K562 (cell line): ENCODE results near the gene OR2V1.

Experiments
- LARP7 ChIP-seq: fragments of 450-650 bp; IDR thresholded peaks from 2 replicates; pipeline ENCODE4 v1.6.1; 2016
- MYC ChIP-seq, 2 experiments: fragments of 250-450 bp in 1 of 2; sonication (Bioruptor Pico) in 1 of 2; IDR thresholded peaks; 2 replicates each; pipeline versions ENCODE4 v1.5.1 to v1.6.1; 2012 to 2021; ENCODE audit warnings: low read depth in 2 of 2, borderline replicate concordance in 1 of 2, improper control_type of control experiment in 1 of 2, low read length in 1 of 2, mild to moderate bottlenecking in 1 of 2, moderate library complexity in 1 of 2
- RAD21 ChIP-seq, 2 experiments: fragments of 250-450 bp in 1 of 2; fragments of 450-650 bp in 1 of 2; sonication (Bioruptor Pico) in 1 of 2; formaldehyde crosslinking in 1 of 2; IDR thresholded peaks in 1 of 2; conservative IDR thresholded peaks in 1 of 2; 2 replicates each; pipeline versions ENCODE4 v1.4.0 to v1.8.0; 2020 to 2022; ENCODE audit warnings: mild to moderate bottlenecking in 2 of 2, moderate library complexity in 1 of 2
- SMAD1 ChIP-seq: fragments of 150-350 bp; IDR thresholded peaks from 2 replicates; pipeline ENCODE4 v1.6.1; 2014; ENCODE audit warnings: low read length, low read depth; ENCODE audit not compliant: partially characterized antibody
- TAF1 ChIP-seq: IDR thresholded peaks from 2 replicates; pipeline ENCODE4 v1.6.1; 2011; ENCODE audit warnings: mild to moderate bottlenecking, low read length, moderate library complexity; ENCODE audit not compliant: insufficient read depth, control insufficient read depth, severe bottlenecking; ENCODE audit errors: extremely low read depth
- ZNF174 ChIP-seq: fragments of 250-450 bp; sonication (Bioruptor Pico); IDR thresholded peaks from 2 replicates; pipeline ENCODE4 v1.4.0; 2020; ENCODE audit warnings: mild to moderate bottlenecking
- TF ChIP-seq, protein P1 (sequence below), 2 experiments: fragments of 450-650 bp in 1 of 2; sonication (generic) in 1 of 2; formaldehyde crosslinking in 1 of 2; IDR thresholded peaks in 1 of 2; conservative IDR thresholded peaks in 1 of 2; 2 replicates each; pipeline versions ENCODE4 v1.6.1 to v1.8.1; 2016 to 2023; ENCODE audit warnings: mild to moderate bottlenecking in 2 of 2, moderate library complexity in 2 of 2, inconsistent platforms in 1 of 2, missing genetic modification reagents in 1 of 2

DNA sequence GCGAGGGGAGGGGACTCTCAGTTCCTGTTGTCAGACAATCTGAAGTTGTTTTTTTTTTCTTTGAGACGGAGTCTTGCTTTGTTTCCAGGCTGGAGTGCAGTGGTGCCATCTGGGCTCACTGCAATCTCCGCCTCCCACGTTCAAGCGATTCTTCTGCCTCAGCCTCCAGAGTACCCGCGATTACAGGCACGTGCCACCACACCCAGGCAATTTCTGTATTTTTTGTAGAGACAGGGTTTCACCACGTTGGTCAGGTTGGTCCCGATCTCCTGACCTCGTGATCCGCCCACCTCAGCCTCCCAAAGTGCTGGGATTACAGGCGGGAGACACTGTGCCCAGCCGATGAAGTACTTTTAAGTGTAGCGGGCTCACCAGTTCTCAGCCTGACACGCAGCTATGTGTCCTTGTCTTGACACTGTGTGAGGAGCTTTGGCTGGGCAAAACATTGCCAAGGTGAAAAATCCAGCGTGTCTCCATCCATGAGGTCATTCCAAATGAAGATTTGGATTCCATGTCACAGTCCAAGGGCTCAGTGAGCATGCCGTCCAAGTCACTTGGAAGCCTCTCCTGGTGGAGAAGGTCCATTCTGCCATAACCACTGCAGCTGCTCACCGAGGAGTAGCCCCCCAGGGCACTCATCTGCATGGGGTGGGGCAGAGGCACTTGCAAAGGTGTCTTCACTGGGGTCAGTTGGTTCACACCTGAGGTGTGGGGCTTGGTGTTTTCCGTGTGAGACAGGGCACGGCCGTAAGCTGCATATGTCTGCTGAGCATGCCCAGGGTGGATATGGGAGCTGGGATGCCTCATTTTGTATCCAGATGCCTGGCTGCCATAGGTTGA lies 32.0 kb downstream of the OR2V1 start:
- TF ChIP-seq, protein P1, sequence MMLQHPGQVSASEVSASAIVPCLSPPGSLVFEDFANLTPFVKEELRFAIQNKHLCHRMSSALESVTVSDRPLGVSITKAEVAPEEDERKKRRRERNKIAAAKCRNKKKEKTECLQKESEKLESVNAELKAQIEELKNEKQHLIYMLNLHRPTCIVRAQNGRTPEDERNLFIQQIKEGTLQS (IDR thresholded peaks at IDR 0.05), result no peak
- TF ChIP-seq, protein P1 (CRISPR knock-in tag; conservative IDR thresholded peaks at IDR 0.05), result no peak
- TF ChIP-seq TAF1 (no peak), LARP7 (no peak), MYC (IDR thresholded peaks at IDR 0.05; ENCODE audit: low read depth, low read length) (no peak), MYC (CRISPR knock-in tag; IDR thresholded peaks at IDR 0.05; ENCODE audit: borderline replicate concordance, low read depth) (no peak), SMAD1 (no peak), RAD21 (CRISPR knock-in tag; conservative IDR thresholded peaks at IDR 0.05 in 1 of 2, IDR thresholded peaks at IDR 0.05 in 1 of 2) (no peak), ZNF174 (no peak)
